Smooth muscle cell of the pulmonary artery (primary cell): ENCODE data around the gene BCL2L1. TPM values are rescaled to one million over a fixed set of nuclear protein-coding genes. Genes with fewer than 3 reads are reported as not detected.

Experiments
- total RNA-seq: library from RNA; depleted of rRNA; stranded (reverse); fragments of >200 nt; gene quantifications from 2 replicates; pipeline ENCODE4 v1.2.3, GENCODE V29; 2014

Gene BCL2L1
- 94.6 and 101 TPM in 2 replicates for total RNA-seq

DNA sequence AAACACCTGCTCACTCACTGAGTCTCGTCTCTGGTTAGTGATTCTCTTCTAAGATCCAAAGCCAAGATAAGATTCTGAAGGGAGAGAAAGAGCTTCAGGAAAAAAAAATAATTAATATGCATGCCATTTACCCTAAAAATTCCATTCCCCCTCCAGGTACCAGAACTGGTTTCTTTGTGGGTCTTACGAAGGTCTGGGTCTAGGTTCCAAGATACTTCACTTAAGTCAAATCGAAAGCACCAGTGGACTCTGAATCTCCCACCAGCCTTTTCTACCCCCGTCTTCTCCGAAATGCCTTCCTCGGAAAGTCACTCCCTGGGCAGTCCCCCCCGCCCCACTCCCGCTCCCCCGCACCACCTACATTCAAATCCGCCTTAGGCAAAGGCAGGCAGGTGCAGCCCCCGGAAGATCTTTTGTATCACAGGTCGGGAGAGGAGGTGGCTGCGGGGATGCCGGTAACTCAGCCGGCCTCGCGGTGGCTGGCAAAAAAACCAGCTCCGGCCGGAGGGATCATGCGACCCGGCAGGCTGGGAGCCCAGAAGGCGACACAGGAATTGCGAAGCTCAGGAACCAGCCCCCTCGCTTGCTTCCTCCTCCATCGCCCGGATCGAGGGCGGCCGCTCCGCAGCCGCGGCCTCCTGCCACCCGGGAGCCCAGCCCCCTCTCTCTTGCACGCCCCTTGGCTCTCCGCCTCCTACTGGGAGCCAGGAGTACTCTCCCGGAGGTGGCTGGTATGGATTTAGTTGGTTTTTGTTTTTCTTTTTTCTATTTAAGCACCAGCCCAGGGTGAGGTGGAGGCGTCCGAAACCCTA, at the start of gene BCL2L1:
TSS of gene BCL2L1 (minus strand) at position 612 of the 812 bp plus-strand sequence. CDS start 650 bp downstream, outside the sequence.

DNA sequence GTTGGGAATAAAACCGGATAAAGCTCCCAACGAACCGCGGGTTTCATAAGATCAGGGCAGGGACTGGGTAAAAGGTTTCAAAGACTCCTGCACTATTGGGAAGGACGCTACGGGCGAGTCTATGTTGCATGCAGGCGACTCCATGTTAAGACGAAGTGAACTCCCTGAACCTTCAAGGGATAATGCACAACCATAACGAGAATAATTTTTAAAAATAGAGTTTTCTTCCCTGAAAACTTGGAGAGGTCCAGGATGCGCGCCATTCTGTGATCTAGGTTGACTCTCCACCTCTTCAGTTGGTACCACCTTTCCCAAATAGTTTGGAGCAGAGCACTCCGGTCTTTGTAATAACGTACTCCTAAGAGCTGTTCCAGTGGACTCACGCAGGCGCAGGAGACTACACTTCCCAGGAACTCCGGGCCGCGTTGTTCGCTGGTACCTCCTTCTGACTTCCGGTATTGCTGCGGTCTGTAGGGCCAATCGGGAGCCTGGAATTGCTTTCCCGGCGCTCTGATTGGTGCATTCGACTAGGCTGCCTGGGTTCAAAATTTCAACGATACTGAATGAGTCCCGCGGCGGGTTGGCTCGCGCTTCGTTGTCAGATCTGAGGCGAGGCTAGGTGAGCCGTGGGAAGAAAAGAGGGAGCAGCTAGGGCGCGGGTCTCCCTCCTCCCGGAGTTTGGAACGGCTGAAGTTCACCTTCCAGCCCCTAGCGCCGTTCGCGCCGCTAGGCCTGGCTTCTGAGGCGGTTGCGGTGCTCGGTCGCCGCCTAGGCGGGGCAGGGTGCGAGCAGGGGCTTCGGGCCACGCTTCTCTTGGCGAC, 16.3 kb upstream of the BCL2L1 start, which contains the start of gene TPX2:
TSS of gene TPX2 (plus strand) at position 562 of the 821 bp plus-strand sequence. CDS start 18,187 bp downstream, outside the sequence.

DNA sequence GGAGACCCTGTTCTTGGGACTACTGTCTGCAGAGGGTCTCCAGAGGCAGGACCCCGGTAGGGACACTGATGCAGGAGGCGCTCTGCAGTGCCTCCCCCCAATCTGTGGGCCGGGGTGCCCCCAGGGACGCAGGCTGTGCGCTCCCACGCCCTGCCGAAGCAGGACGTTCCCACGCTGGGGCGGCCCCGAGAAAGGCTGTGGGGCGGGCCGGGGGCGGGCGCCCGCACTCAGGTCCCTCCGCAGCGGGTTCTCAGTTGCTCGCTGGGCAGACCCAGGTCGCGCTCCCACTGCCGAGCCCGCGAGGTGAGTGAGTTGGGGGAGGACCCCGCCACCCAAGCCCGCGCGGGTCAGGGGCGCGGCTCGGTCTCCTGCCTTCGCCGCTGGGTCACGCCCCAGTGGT, 85.0 kb downstream of the BCL2L1 start, which contains the start of gene COX4I2:
TSS of gene COX4I2 (plus strand) at position 253 of the 400 bp plus-strand sequence. CDS start 1,106 bp downstream, outside the sequence.

Other genes with a start within 250 kb of the BCL2L1 start
- not detected in 2 replicates for gene DEFB124, start 247.7 kb downstream of the BCL2L1 start, total RNA-seq
- gene REM1, start 247.6 kb downstream of the BCL2L1 start, total RNA-seq, result 0.07 and 4.0 TPM in 2 replicates
- gene HM13, start 208.4 kb downstream of the BCL2L1 start, total RNA-seq, result 101 and 113 TPM in 2 replicates
- 54.3 and 178 TPM in 2 replicates for gene ID1, start 117.6 kb downstream of the BCL2L1 start, total RNA-seq
- 0.13 TPM in 1 of 2 replicates, not detected in the other for gene COX4I2, start 85.0 kb downstream of the BCL2L1 start, total RNA-seq
- gene TPX2, start 16.4 kb upstream of the BCL2L1 start, total RNA-seq, result 10.6 and 22.9 TPM in 2 replicates
- 0.07 and 0.10 TPM in 2 replicates for gene MYLK2, start 96.5 kb upstream of the BCL2L1 start, total RNA-seq
- 20.6 and 23.1 TPM in 2 replicates for gene FOXS1, start 122.7 kb upstream of the BCL2L1 start, total RNA-seq
- gene DUSP15, start 147.7 kb upstream of the BCL2L1 start, total RNA-seq, result 0.17 and 0.20 TPM in 2 replicates
- gene TTLL9, start 147.8 kb upstream of the BCL2L1 start, total RNA-seq, result 0.07 TPM in 1 of 2 replicates, not detected in the other
- 3.1 and 3.4 TPM in 2 replicates for gene PDRG1, start 229.2 kb upstream of the BCL2L1 start, total RNA-seq
- under 0.01 TPM in 1 of 2 replicates, not detected in the other for gene XKR7, start 245.3 kb upstream of the BCL2L1 start, total RNA-seq